HG03280 (cell line): ENCODE results near the gene SCIN.
"Not testable (repeated sequence)": the region's sequence is repeated elsewhere in the genome, so short reads cannot be mapped to it uniquely, and the experiment has no call there.

Experiments
- ATAC-seq: cut with Tn5 transposase; IDR thresholded peaks from one replicate; pipeline ENCODE4 v1.9.1; 2021; ENCODE audit warnings: mild to moderate bottlenecking, moderate library complexity; ENCODE audit not compliant: unreplicated experiment

Gene SCIN

DNA sequence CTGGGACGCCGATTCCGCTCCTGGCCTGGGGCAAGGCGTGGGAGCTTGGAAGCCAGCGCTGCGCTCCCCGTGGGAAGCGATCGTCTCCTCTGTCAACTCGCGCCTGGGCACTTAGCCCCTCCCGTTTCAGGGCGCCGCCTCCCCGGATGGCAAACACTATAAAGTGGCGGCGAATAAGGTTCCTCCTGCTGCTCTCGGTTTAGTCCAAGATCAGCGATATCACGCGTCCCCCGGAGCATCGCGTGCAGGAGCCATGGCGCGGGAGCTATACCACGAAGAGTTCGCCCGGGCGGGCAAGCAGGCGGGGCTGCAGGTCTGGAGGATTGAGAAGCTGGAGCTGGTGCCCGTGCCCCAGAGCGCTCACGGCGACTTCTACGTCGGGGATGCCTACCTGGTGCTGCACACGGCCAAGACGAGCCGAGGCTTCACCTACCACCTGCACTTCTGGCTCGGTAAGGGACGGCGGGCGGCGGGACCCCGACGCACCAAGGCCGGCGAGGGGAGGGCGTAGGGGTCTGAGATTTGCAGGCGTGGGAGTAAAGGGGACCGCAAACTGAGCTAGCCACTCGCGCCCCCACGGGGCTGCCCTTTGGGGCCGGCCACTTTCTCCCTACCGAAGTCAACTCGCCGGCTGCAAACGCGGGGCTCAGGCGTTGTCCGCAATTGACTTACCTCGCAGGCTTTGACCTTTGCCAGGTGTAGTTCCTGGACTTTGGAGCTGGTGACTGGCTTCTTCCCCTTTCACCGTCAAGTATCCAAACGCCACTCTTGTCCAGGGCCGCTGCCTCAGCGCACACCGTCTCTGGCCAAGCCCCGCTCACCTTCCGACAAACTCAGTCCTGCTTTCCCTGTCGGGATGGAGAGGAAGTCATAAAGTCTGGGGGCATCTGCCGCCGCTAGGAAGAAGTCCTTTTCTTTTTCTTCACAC is at the start of gene SCIN:
Gene SCIN (plus strand): TSS at position 187 of the 928 bp plus-strand sequence. CDS start 67 bp downstream, at position 254.
- ATAC-seq: no peak

GRCh38 chr7:12524794-12525386 is 45.6 kb upstream of the SCIN start:
- ATAC-seq: peak; percentile 75

GRCh38 chr7:12526693-12527092 is 43.8 kb upstream of the SCIN start:
- not testable (repeated sequence) for ATAC-seq

GRCh38 chr7:12527670-12528069 is 42.9 kb upstream of the SCIN start:
- not testable (repeated sequence) for ATAC-seq

GRCh38 chr7:12529971-12530710 is 40.4 kb upstream of the SCIN start:
- ATAC-seq: no peak

DNA sequence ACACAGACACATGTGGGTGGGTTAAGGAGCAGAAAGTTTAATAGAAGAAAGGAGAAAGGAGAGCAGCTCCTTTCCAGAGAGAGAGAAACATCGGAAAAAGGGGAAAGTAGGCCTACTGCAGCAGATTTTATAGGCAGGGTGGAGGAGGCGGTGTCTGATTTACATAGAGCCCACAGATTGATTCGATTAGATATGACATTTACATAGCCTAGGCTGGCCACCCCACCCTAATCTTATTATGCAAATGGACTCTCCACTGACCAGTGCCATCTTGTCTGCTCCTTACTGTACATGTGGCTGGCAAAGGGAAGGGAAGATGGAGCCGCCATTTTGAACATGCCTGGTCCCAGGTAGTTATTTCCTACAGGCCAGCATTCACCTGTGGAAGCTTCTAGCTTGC is 38.7 kb upstream of the SCIN start:
- no peak for ATAC-seq

GRCh38 chr7:12534046-12534445 is 36.5 kb upstream of the SCIN start:
- no peak for ATAC-seq

- ATAC-seq: no peak
These were observed 30.8 kb upstream of the SCIN start for GRCh38 chr7:12539681-12540080.

- ATAC-seq: no peak
These were observed 29.7 kb upstream of the SCIN start for GRCh38 chr7:12540850-12541249.

- no peak for ATAC-seq
These were observed 26.9 kb upstream of the SCIN start for GRCh38 chr7:12543586-12543985.

DNA sequence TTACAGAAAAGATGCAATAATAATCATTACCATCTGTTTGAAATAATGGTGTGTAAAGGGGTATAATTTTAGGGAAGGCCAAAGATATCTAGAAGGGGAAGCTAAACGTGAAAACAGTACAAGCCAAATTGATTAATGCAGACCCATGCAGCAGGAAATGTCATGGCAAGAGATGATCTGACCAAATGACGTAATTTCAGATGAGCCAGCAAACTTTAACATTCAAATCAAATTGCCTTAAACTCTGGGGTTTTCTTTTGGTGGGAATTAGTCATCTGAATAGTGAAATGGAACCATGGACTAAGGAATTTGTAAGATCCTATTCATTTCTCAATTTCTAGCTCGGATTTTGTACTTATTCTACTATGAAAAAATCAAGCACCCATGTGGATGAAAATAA is 21.4 kb upstream of the SCIN start:
- ATAC-seq: no peak

GRCh38 chr7:12550956-12551355 is 19.6 kb upstream of the SCIN start:
- no peak for ATAC-seq

GRCh38 chr7:12552876-12553275 is 17.6 kb upstream of the SCIN start:
- ATAC-seq: no peak

GRCh38 chr7:12553416-12553815 is 17.1 kb upstream of the SCIN start:
- no peak for ATAC-seq

- ATAC-seq: no peak
These were observed 16.2 kb upstream of the SCIN start for GRCh38 chr7:12554351-12554750.

- no peak for ATAC-seq
These were observed 15.6 kb upstream of the SCIN start for GRCh38 chr7:12554872-12555271.

- not testable (repeated sequence) for ATAC-seq
These were observed 14.8 kb upstream of the SCIN start for GRCh38 chr7:12555695-12556094.

DNA sequence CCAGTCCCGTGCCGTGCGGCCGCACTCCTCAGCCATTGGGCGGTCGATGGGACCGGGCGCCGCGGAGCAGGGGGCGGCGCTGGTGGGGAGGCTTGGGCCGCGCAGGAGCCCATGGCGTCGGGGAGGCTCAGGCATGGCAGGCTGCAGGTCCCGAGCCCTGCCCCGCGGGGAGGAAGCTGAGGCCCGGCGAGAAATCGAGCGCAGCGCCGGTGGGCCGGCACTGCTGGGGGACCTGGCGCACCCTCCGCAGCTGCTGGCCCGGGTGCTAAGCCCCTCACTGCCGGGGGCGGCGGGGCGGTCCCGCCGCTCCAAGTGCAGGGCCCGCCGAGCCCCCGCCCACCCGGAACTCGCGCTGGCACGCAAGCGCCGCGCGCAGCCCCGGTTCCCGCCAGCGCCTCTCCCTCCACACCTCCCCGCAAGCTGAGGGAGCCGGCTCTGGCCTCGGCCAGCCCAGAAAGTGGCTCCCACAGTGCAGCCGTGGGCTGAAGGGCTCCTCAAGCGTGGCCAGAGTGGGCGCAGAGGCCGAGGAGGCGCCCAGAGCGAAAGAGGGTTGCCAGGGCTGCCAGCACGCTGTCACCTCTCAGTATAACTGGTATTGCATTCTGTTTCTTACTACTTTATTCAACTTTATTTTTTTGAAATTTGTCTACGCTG is 14.3 kb upstream of the SCIN start:
- not testable (repeated sequence) for ATAC-seq

GRCh38 chr7:12557282-12557681 is 13.2 kb upstream of the SCIN start:
- ATAC-seq: no peak

DNA sequence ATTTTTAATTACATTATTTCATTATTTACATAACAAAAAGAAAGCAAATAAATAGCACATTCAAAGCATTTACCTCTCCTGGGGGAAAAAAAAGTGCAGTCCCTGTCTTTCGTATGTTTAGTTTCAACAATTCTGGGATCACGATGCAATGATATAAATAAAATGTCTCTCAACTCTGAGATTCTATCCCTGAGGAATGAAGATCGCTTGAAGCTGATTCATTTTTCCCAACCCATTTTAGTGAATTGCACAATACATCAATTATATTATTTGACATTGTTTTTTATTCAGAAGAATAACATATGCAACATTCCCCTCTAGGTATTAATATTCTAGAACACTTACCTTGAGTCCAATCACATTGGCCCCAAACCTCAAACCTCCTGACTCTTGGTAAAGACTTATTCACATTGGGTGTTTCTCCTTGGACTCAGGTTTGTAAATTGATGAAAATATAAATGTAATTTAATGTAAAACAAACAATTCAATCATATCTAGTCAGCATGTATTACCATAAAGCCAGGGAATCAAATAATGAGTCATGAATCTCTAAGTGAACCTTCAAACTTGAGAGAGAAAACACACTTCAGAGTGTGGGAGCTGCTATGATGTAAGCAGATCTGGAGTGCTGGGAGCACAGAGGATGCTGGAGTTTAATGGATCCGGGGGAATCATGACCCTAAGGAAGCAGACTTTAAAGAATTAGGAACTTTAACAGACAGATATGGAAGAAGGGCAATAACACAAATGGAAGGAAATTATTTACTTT is 5.3 kb upstream of the SCIN start:
- ATAC-seq: no peak
